GM18505 (cell line): ENCODE measurements around the gene GTF2A1.
"Not testable (repeated sequence)": the region's sequence is repeated elsewhere in the genome, so short reads cannot be mapped to it uniquely, and the experiment has no call there.

Source experiments
- ATAC-seq: cut with Tn5 transposase; IDR thresholded peaks from one replicate; pipeline ENCODE4 v1.9.1; 2021; ENCODE audit not compliant: unreplicated experiment
- POLR2A ChIP-seq: IDR thresholded peaks from 4 replicates; pipeline ENCODE4 v1.6.1; 2011; ENCODE audit warnings: borderline replicate concordance; ENCODE audit not compliant: insufficient read depth, insufficient read length; ENCODE audit errors: extremely low read depth

Gene GTF2A1

DNA sequence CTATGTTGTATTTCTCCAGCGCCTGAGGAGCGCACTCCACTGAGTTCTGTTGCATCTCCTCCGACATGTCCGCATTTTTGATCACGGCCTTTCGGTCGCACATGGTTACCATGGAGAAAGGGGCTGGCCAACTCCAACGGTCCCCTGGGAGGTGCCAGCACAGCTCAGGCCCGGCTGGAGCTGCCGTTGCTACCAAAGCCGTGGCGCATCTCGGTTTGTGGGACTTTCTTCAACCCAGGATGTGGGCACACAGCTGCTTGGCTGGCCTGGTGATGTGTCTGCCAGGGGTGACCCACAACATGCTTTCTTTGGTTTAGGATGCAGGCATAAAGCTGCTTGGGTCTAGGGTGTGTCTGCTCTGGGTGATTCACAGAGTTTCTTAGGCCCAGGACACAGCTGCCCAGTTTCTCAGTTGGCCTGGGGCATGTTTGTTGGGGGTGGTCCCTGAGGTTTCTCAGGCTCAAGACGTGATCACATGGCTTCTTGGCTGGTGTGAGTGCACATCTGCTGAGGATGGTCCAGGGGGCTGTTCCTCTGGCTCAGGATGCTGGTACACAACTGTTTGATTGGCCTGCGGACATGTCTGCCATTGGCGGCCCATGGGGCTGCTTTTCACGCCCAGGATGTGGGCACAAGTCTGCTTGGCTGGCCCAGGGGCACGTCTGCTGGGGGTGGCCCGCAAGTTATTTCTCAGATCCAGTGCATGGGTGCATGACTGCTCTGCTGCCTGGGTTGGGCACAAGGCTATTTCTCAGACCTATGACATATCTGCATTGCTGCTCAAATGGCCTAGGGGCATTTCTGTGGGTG is 25.9 kb upstream of the GTF2A1 start:
- TF ChIP-seq POLR2A: no peak
- ATAC-seq: no peak

- ATAC-seq: no peak
- TF ChIP-seq POLR2A: no peak
Observed at GRCh38 chr14:81245771-81246170, 25.0 kb upstream of the GTF2A1 start.

GRCh38 chr14:81244431-81244830 is 23.7 kb upstream of the GTF2A1 start:
- not testable (repeated sequence) for ATAC-seq

DNA sequence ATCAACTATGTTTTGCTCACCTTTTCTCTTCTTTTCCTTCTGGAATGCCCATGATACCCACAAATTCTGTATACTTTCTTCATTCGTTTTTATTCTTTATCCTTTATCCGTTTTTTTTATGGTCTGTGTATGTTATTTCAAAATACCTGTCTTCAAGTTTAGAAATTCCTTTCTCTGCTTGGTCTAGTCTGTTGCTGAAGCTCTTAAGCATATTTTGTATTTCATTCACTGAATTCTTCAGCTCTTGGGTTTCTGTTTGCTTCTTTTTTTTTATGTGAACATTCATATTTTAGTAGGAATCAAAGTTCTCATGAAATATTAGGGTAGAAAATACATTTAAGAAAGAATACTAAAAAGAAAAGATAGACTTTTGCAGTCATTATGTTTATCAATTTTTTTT is 22.7 kb upstream of the GTF2A1 start:
- no peak for ATAC-seq

GRCh38 chr14:81236849-81237248 is 16.1 kb upstream of the GTF2A1 start:
- not testable (repeated sequence) for ATAC-seq

More for the DNA sequence above, 22.7 kb upstream of the GTF2A1 start:
- no peak for TF ChIP-seq POLR2A

DNA sequence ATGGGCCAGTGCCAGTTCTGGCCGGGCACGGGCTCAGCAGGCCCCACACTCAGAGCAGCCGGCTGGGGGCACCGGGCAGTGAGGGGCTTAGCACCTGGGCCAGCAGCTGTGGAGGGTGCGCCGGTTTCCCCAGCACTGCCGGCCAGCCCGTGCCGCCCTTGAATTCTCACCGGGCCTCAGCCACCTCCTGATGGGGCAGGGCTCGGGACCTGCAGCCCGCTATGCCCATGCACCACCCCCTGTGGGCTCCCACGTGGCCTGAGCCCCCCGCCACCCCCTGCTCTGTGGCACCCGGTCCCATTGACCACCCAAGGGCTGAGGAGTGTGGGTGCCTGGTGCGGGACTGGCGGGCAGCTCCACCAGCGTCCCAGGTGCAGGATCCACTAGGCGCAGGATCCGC is 15.4 kb upstream of the GTF2A1 start:
- no peak for ATAC-seq
- no peak for TF ChIP-seq POLR2A

DNA sequence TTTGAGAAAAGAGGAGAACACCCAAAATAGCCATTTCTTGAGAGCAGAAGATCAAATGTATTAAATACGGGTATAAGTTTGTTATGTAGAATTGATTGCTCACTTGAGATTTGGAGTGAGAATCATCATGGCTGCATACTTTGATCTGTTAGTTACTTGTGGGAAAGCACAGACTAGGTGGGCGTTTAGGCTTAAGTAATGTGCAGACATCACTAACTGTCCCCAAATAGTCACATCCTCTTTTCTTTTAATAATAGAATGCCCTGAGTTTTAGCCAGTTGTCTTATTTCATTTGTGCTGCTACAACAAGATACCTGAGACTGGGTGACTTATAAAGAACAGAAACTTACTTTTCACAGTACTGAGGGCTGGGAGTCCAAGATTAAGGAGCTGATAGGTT is 14.3 kb upstream of the GTF2A1 start:
- no peak for ATAC-seq
- no peak for TF ChIP-seq POLR2A

DNA sequence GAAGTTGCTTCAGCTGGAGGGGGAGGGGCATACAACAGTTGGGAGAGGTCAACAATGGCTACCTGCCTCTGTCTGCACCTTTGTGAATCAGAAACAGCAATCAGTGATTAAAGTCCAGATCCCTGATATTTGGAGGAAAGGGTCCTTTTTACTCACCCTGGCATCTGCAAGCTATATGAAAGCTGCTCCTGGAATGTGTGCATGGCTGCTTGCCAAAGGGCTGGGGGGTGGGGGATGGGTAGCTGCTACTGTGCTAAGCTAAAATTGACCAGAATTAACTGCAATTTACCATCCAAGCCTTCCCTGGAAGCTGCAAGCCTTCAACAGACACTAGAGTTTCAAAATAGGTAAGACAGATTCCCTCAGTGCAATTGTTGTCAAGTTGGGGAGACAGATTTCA is 13.5 kb upstream of the GTF2A1 start:
- no peak for ATAC-seq
- no peak for TF ChIP-seq POLR2A

DNA sequence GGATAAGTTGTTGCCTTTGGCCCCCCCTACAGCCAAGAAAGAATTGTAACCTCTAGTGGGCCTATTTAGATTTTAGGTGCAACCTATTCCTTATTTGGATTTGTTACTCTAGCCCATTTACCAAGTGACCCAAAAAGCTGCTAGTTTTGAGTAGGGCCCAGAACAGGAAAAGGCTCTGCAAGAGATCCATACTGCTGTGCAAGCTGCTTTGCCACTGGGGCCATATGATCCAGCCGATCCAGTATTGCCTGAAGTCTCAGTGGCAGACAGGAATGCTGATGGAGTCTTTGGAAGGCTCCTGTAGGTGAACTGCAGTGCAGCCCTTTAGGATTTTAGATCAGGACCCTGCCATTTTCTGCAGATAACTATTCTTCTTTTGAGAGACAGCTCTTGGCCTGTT is 12.9 kb upstream of the GTF2A1 start:
- ATAC-seq: no peak
- TF ChIP-seq POLR2A: no peak

DNA sequence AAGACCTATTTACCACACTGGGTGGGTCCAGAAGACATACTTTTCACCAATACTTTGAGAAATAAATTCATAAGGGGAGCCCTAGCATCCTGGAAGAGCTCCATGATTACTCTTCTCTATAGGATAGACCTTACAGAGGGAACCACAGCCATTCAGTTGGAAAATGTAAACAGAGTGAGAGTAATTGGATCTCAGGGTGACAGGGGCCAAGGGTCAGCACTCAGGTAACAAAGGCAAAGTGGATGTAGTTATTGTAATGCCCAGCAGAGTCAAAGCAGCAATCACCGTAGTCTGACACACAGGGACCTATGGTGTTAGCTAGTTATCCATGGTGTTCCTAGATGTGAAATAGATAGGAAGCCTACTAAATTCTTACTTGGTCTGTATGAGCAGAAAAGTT is 10.8 kb upstream of the GTF2A1 start:
- ATAC-seq: no peak
- no peak for TF ChIP-seq POLR2A

- ATAC-seq: no peak
- no peak for TF ChIP-seq POLR2A
Observed at GRCh38 chr14:81224222-81224621, 3.5 kb upstream of the GTF2A1 start.

DNA sequence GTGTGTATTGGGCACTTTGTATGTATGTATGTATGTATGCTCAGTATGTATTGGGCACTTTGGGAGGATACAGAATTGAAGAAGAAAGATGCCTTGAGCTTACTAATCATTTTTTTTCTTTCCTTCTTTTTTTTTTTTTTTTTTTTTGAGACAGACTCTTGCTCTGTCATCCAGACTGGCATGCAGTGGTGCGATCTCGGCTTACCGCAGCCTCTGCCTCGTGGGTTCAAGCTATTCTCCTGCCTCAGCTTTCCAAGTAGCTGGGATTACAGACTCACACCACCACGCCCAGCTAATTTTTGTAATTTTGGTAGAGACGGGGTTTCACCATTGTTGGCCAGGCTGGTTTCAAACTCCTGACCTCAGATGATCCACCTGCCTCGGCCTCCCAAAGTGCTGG is 3.0 kb upstream of the GTF2A1 start:
- ATAC-seq: not testable (repeated sequence)

- ATAC-seq: no peak
- no peak for TF ChIP-seq POLR2A
Observed at GRCh38 chr14:81222691-81223090, 1.9 kb upstream of the GTF2A1 start.

DNA sequence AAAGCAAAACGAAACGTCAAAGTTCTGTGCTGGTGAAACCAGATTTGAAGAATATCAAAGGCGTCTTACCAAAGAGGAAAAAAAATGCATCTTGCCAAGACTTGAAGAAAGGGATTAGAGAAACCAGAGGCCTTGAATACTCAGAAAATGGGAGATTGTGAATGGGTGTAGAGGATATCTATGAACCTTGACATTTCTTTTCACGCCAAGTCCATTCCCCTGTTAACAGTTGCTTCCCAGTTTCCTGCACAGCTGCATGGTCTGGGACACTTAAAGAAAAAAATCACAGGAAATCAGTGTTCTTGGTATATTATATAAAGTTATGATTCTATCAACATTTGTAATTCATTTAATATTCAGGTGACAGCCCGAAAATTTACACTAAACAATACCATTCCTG is 1.4 kb upstream of the GTF2A1 start:
- ATAC-seq: no peak
- TF ChIP-seq POLR2A: no peak

GRCh38 chr14:81221579-81222102 is 882 bp upstream of the GTF2A1 start:
- no peak for TF ChIP-seq POLR2A

More at GRCh38 chr14:81221579-81222102, 882 bp upstream of the GTF2A1 start:
- ATAC-seq: no peak
